NCI-H2227 treated with DMSO at 0.1 percent for 48 hours (cell line): ENCODE data around the gene HIKESHI.
"Not testable (repeated sequence)": the region's sequence is repeated elsewhere in the genome, so short reads cannot be mapped to it uniquely, and the experiment has no call there.

Experiments used
- DNase-seq: peaks from one replicate; lab custom pipeline; 2025; lab: John Stamatoyannopoulos, UW

HIKESHI gene

GRCh38 chr11:86292912-86293616, 9.0 kb upstream of the HIKESHI start:
- no peak for DNase-seq

- DNase-seq = no peak
Measured at GRCh38 chr11:86294026-86294425, 8.0 kb upstream of the HIKESHI start.

DNA sequence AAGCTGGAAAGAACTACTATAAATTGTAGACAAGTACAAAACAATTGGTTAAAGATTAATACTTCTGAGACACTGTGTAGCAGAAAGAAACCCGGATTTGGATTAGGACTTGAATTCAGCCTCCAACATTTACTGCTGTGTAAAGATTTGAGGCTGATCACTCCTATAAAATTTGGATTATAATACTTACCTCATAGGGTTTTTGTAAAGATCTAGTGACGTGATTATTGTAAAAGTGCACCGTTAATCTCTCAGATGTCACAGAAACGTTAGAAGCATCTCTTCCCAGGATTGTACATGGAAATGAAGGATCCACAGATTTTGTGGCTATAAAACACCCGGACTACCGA, 323 bp upstream of the HIKESHI start:
- DNase-seq = peak; percentile 58

DNA sequence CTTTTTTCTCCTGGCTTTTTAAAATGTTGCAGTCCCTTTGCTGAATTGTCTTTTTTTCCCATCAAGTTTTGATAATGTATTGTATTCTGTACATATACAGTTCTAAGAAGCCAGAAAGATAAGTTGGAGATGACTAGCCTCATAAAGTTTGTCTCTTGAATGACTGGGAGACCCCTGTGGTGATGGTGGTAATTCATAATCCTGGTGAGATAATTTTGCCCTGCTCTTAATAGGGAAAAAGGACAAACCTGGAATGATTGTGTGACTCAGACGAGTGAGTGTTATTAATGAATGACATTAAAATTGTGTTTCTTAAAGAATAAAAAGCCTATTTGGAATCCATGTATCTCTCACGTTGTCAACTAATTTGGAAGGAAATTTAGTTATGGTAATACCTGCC, 1.2 kb downstream of the HIKESHI start:
- no peak for DNase-seq

DNA sequence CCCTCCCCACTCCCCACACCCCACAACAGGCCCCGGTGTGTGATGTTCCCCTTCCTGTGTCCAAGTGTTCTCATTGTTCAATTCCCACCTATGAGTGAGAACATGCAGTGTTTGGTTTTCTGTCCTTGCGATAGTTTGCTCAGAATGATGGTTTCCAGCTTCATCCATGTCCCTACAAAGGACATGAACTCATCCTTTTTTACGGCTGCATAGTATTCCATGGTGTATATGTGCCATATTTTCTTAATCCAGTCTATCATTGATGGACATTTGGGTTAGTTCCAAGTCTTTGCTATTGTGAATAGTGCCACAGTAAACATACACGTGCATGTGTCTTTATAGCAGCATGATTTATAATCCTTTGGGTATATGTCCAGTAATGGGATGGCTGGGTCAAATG, 6.7 kb downstream of the HIKESHI start:
- DNase-seq = not testable (repeated sequence)

DNA sequence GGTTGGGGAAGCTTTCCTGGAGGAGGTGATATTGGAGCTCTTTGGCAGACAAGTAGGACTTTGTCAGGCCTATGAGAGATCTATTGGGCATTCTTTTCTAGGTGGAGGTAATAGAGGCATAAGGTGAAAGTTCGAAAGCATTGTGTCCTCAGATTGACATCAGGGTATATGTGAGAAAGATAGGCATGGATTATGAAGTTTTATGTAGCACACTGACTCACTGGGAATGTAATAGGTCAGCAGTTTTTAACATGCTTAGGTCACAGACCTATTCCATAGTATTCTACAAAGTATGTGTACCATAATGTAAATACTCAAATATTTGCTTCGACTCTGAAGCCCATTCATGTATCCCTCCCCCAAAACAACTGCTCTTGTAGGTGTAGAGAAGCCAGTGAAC, 11.8 kb downstream of the HIKESHI start:
- DNase-seq = no peak

DNA sequence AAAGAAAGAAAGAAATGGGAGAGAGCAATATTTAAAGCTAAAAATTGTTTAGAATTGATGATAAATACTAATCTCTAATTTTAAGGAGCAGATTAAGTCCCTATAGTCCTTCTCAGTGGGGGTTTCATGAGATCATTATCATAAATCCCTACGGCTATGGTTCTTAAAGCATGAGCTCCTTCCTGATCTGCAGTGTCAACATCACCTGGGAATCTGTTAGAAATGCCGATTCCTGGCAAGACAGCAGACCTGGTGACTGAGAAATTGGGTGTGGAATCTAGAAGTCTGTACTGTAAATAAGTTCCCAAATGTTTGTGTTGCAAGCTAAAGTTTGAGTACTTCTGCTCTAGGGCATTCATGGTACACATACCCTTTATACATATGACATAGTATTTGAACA, 12.6 kb downstream of the HIKESHI start:
- DNase-seq = no peak

- DNase-seq = no peak
Measured at GRCh38 chr11:86335131-86335767, 33.2 kb downstream of the HIKESHI start.

DNA sequence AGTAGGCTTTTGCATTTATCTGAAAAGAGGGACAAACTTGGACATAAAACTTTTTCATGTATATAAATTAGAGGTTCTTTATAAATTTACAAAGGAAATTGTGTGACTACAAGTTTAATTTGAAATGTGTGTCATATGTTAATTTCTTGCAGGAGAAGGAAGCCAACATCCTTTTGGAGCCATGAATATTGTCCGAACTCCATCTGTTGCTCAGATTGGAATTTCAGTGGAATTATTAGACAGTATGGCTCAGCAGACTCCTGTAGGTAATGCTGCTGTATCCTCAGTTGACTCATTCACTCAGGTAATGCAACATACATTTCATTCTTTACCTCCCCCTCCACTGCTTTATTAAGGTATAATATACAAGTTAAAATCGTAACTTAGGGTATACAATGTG, 35.2 kb downstream of the HIKESHI start:
- no peak for DNase-seq

GRCh38 chr11:86341382-86341781, 39.3 kb downstream of the HIKESHI start:
- DNase-seq = no peak

- DNase-seq = no peak
Measured at GRCh38 chr11:86346513-86346912, 44.5 kb downstream of the HIKESHI start.

DNA sequence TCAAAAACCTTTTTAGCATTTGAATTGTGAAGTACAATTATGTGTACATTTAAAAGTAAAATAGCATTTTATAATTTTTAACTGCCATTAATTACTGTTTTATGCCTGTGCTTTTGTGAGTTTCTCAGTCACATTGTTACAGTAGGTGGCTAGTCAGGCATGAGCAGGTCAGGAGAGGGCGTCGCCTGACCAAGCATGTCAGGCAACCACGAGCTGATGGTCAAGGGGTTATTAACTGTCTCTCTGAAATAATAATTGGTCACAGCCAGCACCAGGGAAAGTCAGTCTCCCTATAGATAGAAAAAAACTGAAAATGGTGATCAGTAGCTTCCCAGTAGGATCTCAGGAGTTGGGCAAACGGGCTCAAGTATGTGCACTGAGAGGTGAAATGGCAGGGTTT, 53.2 kb downstream of the HIKESHI start:
- no peak for DNase-seq

GRCh38 chr11:86357412-86357811, 55.4 kb downstream of the HIKESHI start:
- DNase-seq = not testable (repeated sequence)

DNA sequence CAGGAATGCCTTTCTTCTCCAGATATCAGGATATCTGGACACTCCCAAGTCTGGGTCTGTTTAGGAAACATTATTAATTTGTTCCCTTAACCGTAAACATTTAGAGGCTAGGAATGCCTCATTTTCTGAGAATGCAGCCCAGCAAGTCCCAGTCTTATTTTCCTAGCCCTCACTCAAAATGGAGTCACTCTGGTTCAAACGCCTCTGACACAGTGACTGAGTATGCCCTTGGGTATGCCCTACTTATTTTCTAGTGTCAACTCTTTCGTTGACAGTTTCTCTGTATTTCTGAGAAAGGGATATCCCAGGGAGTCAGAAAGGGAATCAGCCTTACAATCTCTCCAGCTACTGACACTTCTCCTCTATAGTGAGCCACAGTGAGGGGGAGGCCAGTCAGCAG, 56.7 kb downstream of the HIKESHI start:
- DNase-seq = no peak

DNA sequence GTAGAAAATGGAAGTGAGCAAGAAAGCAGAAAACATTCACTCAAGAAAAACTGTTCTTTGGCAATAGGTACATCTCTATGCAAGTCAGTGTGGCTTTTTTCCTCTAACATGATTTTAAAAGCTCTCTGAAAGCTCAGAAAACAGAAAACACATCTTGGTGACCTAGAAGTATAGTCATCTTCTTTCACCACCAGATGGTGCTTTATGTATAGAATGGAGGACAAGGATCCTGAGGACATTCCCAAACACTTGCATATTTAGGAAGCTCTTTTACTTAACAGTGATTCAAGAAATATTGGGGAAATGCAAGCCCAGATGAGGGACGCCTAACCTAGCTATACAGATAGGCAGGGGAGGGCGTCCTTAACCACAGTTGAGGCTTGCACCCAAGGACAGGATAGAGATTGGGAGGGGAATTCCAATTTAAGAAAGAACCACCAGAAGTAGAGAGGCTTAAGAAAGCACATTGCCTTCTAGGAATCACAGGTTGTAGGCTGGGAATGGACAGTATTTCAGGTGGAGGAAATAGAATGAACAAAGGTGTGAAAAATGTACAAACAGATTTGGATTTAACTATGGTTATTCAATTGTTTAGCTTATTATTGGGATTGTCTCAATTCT, 58.8 kb downstream of the HIKESHI start:
- DNase-seq = no peak

GRCh38 chr11:86363424-86363823, 61.4 kb downstream of the HIKESHI start:
- DNase-seq = no peak

DNA sequence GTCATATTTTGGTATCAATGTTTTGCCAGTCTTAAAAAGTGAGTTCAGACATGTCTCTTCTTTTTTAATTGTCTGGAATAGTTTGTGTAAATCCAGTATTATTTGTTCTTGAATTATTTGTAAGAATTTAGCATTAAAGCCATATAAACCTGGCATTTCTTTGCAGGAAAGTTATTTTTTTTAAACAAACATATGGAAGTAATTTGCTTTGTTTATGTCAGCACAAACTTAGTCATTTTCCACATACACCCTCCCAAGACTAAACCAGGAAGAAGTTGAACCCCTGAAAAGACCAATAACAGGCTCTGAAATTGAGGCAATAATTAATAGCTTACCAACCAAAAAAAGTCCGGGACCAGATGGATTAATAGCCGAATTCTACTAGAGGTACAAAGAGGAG, 63.5 kb downstream of the HIKESHI start:
- DNase-seq = no peak

DNA sequence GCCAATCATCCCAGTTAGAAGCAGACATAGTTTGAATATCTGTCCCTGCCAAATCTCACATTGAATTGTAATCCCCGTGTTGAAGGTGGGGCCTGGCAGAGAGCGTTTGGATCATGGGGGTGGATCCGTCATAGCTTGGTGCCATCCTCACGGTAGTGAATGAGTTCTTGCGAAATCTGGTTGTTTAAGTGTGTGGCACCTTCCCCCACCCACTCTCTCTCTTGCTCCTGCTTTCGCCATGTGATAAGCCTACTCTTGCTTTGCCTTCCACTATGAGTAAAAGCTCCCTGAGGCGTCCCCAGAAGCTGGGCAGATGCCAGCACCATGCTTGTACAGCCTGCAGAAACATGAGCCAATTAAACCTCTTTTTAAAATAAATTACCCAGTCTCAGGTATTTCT, 67.6 kb downstream of the HIKESHI start:
- no peak for DNase-seq

GRCh38 chr11:86370171-86370570, 68.1 kb downstream of the HIKESHI start:
- DNase-seq = no peak

- DNase-seq = no peak
Measured at GRCh38 chr11:86370922-86371594, 69.0 kb downstream of the HIKESHI start.

GRCh38 chr11:86372041-86372440, 70.0 kb downstream of the HIKESHI start:
- no peak for DNase-seq

GRCh38 chr11:86372586-86372985, 70.5 kb downstream of the HIKESHI start:
- no peak for DNase-seq

DNA sequence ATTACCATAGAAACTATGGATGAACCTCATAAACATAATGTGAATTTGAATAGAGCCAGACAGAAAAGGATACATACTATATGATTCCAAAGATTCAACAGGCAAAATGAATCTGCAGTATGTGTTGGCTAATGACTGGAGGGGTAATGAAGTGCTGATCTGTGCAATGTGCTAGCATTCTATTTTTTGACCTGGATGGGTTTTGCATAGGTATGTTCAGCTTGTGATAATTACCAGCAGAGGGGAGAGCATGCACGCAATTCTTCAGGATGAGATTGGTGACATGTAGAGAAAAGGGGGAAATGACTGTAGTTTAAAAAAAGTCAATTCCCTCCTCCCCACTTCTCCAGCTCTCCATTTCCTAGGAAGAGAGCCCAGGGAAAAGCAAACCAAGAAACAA, 72.0 kb downstream of the HIKESHI start:
- DNase-seq = no peak
